ENCODE measurements around the gene SOS2.
"Not testable (repeated sequence)": the region's sequence is repeated elsewhere in the genome, so short reads cannot be mapped to it uniquely, and the experiment has no call there.

The SOS2 gene

DNA sequence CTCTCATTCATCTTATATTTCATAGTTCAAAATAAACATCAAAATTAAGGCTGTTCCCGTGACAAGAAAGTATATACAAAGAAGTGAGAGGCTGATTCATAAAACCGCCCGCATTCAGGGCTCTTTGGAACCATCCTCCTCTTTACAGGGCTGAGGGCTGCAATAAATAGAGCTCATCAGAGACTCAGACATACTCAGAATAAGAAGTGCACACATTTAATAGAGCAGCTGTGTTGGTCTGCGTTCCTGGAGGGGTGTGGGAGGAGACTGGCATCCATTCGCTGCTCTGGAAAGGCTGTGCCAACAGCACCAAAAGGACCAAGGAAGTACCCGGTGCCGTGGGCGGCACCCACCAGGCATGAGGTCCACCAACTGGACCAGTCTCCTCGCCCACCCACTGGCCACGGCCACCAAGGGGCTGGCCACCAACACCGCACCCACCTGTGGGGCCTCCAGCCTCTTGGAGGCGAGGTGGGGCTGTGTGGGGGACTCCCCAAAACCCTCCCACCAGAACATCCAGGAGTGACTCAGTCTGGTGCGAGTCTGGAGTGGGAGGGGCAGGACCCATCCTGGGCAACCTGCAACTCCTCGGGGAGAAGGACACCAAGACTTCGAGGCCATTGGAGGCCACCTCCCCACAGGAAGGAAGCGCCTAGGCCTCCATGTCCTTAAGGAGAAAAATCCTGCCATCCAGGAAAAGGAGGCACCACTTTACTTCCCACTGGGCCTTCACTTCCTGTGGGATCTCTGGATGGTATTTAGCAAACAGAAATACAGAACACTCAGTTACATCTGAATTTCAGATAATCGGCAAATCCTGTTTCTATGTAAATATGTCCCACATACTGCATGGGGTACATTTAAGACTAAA, 147.7 kb downstream of the SOS2 start:
- no peak for FAIRE-seq

GRCh38 chr14:50082784-50083466, 148.5 kb downstream of the SOS2 start:
- no peak for FAIRE-seq

DNA sequence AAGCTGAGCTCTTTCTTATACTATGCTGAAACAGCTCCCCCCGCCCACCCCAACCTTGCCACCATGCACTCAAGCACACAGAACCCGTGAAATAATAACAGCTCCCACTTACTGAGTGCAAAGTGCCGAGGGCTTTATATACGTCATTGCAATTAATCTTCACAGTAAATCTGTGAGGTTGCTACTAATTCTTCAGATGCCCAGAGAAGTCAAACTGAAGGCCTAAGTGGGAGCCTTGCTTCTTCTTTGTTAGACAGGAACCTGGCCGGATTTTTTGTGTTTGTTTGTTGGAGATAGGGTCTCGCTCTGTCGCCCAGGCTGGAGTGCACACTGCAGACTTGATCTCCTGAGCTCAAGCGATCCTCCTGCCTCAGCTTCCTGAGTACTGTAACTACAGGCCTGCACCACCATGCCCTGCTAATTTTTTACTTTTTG, 149.1 kb downstream of the SOS2 start:
- FAIRE-seq: no peak

DNA sequence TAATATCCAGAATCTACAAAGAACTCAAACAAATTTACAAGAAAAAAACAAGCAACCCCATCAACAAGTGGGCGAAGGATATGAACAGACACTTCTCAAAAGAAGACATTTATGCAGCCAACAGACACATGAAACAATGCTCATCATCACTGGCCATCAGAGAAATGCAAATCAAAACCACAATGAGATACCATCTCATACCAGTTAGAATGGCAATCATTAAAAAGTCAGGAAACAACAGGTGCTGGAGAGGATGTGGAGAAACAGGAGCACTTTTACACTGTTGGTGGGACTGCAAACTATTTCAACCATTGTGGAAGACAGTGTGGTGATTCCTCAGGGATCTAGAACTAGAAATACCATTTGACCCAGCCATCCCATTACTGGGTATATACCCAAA, 152.3 kb downstream of the SOS2 start:
- not testable (repeated sequence) for FAIRE-seq

DNA sequence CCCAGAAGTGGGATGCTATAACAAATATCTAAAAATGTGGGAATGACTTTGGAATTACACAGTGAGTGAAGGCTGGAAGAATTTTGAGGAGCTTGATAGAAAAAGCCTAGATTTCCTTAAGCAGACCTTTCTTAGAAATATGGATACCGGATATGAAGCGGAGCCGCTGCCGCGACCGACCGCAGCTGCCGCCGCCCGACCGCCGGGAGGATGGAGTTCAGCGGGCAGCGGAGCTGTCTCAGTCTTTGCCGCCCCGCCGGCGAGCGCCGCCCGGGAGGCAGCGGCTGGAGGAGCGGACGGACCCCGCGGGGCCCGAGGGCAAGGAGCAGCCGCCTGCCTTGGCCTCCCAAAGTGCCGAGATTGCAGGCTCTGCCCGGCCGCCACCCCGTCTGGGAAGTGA, 157.7 kb downstream of the SOS2 start:
- FAIRE-seq: not testable (repeated sequence)

GRCh38 chr14:50072395-50072794, 159.0 kb downstream of the SOS2 start:
- FAIRE-seq: no peak

GRCh38 chr14:50070840-50071548, 160.4 kb downstream of the SOS2 start:
- no peak for FAIRE-seq

DNA sequence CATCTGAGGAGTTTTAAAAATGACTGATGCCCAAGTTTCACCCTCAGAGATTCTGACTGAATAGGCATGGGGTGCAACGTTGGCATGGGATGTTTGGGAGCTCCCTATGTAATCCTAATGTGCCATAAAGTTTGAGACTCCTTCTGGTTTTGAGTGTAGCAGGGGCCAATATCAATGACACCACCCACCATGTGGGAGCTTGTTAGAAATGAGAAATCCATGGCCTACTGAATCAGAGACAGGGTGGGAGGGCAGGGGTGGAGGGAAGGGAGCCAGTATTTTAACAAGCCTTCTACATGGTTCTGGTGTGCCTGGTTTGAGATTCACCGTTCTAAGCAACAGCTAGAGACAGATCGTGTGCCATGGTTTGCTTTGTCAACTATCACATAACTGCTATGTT, 161.1 kb downstream of the SOS2 start:
- FAIRE-seq: no peak

- FAIRE-seq: no peak
Observed at GRCh38 chr14:50069325-50069724, 162.1 kb downstream of the SOS2 start.

DNA sequence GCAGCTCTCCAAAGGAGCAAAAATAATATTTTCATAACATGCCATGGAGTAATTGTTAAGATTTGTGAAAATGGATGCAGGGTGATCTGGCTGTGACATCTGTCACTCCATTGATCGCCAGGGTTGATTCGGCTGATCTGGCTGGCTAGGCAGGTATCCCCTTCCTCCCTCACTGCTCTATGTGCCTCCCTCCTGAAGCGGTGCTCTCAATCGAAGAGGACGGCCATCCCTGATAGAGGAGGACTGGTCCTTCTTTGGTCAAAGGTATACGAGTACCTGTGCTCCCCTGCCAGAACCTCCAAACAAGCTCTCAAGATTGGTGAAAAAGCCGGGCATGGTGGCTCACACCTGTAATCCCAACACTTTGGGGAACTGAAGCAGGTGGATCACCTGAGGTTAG, 162.9 kb downstream of the SOS2 start:
- FAIRE-seq: no peak

DNA sequence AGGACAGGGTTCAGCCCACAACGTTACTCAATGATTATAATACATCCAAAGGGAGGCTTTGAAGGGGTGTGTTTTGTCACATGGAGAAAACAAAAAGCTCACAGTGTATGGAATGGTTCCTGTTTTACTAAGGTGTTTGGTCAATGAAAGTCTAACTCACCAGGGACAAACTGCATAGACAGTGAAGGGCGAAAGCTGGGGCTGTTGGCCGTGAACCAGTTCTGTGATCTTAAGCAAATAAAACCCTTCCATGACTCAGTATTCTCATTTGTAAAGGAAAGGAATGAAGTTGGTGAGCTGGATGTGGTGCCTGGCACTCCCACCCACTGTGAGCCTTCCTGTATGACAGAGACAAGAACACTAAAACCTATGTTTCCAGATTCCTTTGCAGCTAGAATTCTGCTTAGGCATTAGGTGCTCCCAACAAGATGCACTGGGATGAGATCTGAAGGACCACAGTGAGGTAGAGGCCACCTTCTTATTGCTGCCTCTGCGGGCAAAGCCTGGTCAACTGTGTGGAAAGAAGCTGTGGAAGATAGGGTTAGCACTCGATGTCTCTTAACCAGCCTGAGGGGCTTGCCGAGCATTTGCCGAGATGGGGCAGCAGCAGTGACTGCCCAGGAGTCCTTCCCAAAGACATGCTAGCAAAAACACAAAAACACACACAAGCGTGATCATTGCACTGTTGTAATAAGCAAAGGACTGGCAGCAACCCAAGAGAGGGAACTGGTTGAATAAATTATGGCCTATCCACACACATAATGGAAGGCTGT, 163.5 kb downstream of the SOS2 start:
- FAIRE-seq: no peak
